ENCODE measurements around the gene C11orf71.

Gene C11orf71, protein sequence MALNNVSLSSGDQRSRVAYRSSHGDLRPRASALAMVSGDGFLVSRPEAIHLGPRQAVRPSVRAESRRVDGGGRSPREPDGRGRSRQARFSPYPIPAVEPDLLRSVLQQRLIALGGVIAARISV
- total RNA-seq: 6.6 to 7.6 reads per million in 2 experiments

GRCh38 chr11:114400216-114400914, at the start of gene C11orf71, which contains the start of gene RBM7:
Gene C11orf71 (minus strand): TSS chr11:114400511. CDS start chr11:114400331, 180 bp downstream.
Gene RBM7 (plus strand): TSS chr11:114400666. CDS start chr11:114400672, 6 bp downstream.
- peak; percentile 97 for DNase-seq (ENCODE audit: low read depth)

- no peak for DNase-seq (ENCODE audit: low read depth)
Observed at GRCh38 chr11:114449845-114450244, 49.5 kb upstream of the C11orf71 start.

DNA sequence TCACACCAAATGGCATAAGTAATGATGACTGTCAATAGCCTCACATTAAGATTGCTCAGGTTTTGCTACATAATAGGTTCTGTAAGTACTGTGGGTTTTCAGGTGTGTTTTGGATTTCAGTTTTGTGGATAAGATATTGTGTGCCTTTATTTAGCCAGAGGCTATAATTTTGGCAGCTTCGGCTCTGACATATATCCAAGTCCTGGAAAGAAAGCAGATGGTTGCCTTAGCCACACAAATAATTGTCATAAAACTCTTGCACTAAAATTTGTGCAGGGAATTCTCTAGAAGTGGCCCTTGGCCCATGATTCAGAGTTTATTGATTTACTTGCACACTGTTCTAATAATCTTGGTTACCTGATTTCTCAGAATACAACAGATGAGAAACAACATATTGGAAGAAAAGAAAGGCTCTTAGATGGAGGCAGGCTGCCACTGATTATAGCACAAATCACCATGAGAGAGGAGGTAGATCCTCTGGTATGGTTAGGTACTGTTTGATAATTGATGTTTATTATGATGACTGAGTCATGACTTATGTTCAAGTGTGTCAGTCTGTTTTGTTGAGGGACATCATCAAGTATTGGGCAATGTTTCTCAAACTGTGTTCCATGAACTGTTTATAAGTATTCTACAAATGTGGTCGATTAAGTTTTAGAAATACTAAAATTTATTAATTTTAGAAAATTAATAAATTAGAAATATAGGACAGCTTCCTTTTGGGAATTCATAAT, 48.6 kb upstream of the C11orf71 start:
- DNase-seq (ENCODE audit: low read depth): no peak

DNA sequence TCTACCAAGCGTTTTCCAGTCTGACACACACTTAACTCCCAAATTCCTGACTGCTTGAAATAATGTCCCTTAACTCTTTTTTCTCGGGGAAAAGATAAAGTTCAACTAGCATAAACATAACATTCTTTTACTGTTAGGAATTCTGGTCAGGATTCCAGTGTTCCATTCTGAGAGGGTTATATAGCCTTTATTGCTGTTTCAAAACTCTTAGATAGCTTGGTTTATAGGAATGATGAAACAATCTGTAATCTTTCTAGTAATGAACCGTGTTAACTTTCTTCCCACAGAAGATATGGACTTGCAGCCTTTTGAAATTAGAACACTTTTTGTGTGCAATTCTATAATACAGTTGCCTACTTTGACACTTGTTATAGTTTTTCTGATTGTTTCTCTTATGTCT, 47.6 kb upstream of the C11orf71 start:
- no peak for DNase-seq (ENCODE audit: low read depth)

DNA sequence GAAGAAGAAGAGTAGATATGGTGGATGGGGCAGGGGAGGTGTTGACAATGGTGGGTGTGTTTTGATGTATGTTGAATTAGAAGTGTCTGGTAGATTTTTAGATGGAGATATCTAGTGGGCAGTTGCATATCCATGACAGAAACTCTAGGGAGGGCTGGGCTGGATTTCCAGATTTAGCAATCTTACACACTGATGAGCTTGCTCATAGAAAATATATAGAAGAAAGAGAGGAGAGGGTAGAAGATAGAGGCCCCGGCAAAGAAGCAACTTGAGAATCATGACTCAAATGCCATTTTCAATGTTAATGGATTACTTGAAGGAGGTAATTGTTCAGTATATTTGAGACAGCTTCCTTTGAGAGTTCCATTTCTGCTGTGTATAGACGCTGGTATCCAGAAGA, 47.1 kb upstream of the C11orf71 start:
- DNase-seq (ENCODE audit: low read depth): no peak

GRCh38 chr11:114442536-114442935, 42.2 kb upstream of the C11orf71 start:
- no peak for DNase-seq (ENCODE audit: low read depth)

DNA sequence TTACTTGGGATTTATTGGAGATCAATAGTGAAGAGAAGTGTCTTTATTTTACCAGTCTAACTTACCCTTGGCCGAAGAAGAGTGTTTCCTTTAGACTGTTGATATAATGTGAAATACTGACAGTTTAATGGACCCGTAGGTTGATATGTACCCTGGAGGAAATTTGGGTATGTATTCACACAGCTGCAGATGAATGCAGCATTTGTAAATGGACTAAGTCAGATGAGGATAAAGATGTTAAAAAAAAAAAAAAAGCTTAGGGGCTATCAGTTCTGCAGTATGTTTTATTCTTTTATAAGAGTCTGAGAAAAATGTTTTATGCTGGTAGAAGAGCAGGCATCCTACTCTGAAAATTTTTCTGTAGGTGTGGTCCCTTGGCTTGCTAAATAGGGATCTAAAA, 41.6 kb upstream of the C11orf71 start:
- no peak for DNase-seq (ENCODE audit: low read depth)

DNA sequence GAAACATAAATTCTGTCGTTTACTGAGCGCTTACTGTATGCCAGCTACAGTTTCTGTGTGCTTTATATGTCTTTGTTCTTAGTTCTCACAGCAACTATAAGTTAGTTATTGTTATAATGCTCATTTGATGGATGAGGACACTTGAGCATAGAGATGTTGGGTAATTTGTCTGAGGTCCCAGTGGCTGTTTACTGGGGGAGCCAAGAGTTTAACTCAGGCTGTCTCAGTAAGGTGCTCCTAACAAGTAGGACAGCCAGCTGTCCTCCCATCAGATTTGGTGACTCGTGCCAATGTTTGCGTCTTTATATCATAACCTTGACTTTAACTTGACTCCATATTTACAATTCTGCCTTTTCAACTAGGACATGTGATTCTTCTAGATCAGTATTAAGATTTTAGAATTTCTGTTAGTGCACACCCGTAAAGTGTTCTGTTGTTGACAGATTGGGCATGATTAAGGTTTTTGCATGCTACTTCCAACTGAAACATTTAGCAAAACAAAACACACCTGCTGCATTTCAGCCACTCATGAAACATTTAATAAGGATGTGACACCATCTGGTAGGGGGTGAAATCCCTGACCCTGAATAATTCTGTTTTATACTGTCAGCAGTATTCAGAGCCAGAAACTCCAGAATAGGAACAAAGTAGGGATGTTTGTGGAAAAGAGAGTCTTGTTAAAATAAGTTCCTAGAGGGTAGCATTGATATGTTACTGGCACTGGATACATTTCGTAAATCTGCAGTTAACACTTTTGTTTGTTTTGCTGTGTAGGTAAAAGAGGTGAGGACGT, 40.9 kb upstream of the C11orf71 start:
- no peak for DNase-seq (ENCODE audit: low read depth)

DNA sequence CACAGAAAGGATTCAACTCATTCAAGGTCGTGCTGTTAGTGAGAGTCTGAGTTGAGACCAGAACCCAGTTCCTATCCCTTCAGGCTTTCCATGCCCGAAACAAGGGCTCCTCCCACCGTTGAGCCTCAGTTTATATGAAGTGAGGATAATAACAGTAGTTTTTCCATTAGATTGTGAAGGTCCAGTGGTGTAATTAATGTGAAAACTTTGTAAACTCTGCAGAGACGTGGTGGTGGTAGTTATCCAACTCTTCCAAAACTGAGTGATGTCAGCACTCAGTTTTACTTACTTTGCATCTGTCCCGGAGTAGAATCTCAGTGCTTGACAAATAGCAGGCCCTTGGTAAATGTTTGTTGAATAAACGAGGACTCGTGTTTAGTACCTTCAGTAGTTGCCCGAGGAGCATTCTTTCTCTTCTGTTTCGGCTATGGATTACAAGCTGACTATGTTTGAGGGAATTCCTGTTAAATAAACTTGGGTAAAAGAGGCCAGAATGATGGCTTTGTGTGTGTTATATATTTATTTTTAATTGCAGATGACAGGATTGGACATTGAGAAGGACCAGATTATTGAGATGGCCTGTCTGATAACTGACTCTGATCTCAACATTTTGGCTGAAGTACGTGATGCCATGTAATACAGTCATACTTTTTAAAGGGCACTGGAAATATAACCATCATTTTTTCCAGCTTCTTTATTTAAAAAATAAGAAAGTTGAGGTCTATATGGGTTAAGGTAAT, 40.0 kb upstream of the C11orf71 start:
- no peak for DNase-seq (ENCODE audit: low read depth)

DNA sequence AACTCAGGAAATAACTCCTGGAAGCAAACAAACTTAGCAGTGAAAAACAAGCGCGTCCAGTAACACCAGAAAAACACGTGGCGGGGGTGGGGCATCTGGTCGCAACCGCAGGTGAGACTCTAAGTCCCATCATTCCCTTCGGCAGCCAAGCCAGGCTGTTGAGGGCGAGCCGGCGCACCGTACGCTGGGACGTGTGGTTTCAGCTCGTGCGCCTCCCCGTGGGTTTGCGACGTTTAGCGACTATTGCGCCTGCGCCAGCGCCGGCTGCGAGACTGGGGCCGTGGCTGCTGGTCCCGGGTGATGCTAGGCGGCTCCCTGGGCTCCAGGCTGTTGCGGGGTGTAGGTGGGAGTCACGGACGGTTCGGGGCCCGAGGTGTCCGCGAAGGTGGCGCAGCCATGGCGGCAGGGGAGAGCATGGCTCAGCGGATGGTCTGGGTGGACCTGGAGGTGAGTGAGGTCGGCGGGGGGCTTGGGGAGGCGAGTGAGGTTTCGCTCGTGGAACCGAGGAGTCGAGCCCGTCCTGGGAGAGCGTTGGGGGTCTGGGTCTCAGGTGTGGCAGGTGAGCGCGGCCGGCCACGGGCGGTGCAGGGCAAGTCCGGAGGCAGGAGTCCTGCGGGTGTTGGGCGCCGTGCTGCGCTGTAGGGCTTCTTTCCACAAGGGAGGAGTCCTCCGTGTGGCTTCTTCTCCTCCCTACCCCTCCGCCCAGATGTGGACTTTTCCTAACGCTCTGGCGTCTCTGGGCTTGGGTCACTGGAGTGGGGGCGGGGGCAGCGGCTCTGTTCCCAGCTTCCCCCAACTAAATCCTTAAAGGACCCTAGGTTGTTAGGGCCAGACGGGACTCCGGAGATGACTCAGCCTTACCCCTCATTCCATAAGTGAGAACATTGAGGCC, 39.2 kb upstream of the C11orf71 start, which contains the start of gene REXO2:
Gene REXO2 (plus strand): TSS at position 239 of the 892 bp plus-strand sequence. CDS start 62 bp downstream, at position 301.
- peak; percentile 90 for DNase-seq (ENCODE audit: low read depth)

- DNase-seq (ENCODE audit: low read depth): no peak
Observed at GRCh38 chr11:114438303-114438702, 38.0 kb upstream of the C11orf71 start.

DNA sequence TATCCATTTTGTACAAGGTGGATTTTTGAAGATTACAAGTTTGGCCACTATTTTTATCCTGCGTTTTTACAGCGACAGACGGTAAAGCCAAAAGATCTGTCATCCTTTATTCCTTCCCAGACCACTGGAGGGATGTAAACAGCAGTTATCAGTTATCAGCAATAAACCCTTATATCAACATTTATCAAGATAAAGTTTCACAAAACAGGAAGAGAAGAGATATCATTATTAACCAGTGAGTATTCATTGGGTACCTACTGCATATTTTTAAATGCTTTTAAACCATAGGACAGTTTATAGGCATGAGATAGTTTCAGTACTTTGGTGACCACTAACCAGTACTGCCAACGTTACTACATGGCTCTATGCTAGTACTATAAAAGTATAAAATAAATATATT, 33.1 kb upstream of the C11orf71 start:
- no peak for DNase-seq (ENCODE audit: low read depth)

- DNase-seq (ENCODE audit: low read depth): no peak
Observed at GRCh38 chr11:114432893-114433292, 32.6 kb upstream of the C11orf71 start.

GRCh38 chr11:114430290-114430689, 30.0 kb upstream of the C11orf71 start:
- DNase-seq (ENCODE audit: low read depth): no peak

DNA sequence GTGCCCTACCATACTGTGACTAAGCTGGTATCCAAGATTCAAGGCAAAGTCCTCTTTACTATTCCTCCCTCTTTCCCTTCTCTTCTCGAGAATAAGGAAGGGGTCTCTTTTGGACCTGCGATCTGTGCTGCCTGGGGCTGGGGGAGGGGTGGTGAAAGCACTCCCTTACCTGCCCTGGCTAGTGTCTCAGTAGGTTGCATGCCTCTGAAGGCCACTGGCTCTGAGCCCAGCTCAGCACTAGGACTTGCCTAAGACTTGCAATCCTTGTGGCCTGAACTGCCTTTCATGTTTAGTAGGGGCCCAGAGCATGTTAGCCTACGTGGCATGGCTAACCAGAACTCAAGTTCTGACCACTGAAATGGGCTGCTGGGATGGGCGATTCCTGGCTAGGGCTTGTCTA, 26.0 kb upstream of the C11orf71 start:
- no peak for DNase-seq (ENCODE audit: low read depth)

- DNase-seq (ENCODE audit: low read depth): no peak
Observed at GRCh38 chr11:114416441-114416961, 16.2 kb upstream of the C11orf71 start.

DNA sequence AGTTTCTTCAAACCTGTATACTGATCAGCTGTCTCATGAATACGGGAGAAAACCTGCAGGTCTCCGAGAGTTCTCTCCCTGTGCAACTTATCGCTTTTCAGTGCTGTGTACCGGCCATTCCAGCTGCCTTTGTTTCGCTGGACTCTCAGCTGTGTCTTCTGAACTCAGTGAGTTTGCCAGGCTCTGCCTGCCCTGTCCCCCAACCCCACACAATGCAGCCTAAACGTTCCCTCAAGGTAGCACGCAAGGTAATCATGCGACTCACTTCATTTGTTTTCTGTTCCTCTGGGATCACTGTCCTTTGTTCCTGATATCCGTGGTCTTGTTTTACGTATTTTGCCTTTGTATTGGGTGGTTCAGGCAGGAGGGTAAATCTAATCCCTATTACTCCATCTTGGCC, 13.6 kb upstream of the C11orf71 start:
- DNase-seq (ENCODE audit: low read depth): no peak

DNA sequence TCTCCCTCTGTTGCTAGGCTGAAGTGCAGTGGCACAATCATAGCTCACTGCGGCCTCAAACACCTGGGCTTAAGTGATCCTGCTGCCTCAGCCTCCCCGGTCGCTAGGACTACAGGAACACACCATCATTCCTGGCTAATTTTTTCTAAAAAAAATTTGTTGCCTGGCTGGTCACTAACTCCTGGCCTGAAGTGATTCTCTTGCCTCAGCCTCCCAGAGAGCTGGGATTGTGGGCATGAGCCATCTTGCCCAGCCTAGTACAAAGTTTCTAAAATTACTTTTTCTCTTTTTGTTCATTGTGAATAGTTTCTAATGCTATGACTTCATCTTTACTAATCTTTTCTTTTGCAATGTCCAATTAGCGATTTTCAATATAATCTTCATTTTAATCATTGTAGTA, 12.6 kb upstream of the C11orf71 start:
- no peak for DNase-seq (ENCODE audit: low read depth)

DNA sequence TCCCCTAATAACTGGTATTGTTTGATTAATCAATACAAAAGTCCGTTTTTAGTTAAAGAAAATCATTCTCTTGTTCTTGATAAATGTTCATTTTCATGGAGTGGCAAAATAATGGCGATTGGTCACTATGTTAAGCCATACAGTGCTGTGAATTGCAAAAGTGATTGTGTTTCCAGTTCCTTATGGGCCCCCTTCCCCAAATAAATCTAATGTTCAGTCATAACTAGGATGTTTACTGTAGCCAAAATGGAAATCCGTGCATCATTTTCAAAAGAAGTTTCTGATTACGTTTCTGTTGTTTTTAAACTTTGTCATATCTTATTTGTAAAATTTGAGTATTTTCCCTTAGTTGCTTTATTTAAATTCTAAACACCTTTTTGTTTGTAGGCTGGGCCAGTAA, 1.0 kb upstream of the C11orf71 start:
- no peak for DNase-seq (ENCODE audit: low read depth)

- no peak for DNase-seq (ENCODE audit: low read depth)
Observed at GRCh38 chr11:114400915-114401223, 558 bp upstream of the C11orf71 start.
